Measurements from ENCODE around the gene CD247.

- no peak for TF ChIP-seq CTCF (IDR thresholded peaks at IDR 0.05)
- no peak for TF ChIP-seq EZH2phosphoT487 (IDR thresholded peaks at IDR 0.05)
- TF ChIP-seq EZH2 (IDR thresholded peaks at IDR 0.05): no peak
These were observed 6.3 kb upstream of the CD247 start for GRCh38 chr1:167524651-167525050.
